WTC11 (cell line): ENCODE data around the gene UBAC2.

ENCODE experiments used
- ATF1 ChIP-seq: sonication (generic); formaldehyde crosslinking; IDR thresholded peaks from 2 replicates; pipeline ENCODE4 v1.8.1; 2023; ENCODE audit warnings: mild to moderate bottlenecking, moderate library complexity, missing genetic modification reagents
- GABPB1 ChIP-seq: sonication (generic); formaldehyde crosslinking; IDR thresholded peaks from 2 replicates; pipeline ENCODE4 v1.8.1; 2023; ENCODE audit warnings: mild to moderate bottlenecking, missing genetic modification reagents
- HMGA2 ChIP-seq: fragments of 250-450 bp; sonication (Bioruptor Pico); IDR thresholded peaks from 2 replicates; pipeline ENCODE4 v1.4.0; 2021; ENCODE audit warnings: mild to moderate bottlenecking, moderate library complexity
- NR1H2 ChIP-seq: sonication (generic); formaldehyde crosslinking; IDR thresholded peaks from 2 replicates; pipeline ENCODE4 v1.9.0; 2021; ENCODE audit warnings: mild to moderate bottlenecking, moderate library complexity, missing genetic modification reagents
- NR2C2 ChIP-seq: sonication (generic); formaldehyde crosslinking; IDR thresholded peaks from 2 replicates; pipeline ENCODE4 v1.8.0; 2022; ENCODE audit warnings: mild to moderate bottlenecking, missing genetic modification reagents
- TCF7 ChIP-seq: sonication (generic); formaldehyde crosslinking; IDR thresholded peaks from 2 replicates; pipeline ENCODE4 v1.8.0; 2022; ENCODE audit warnings: mild to moderate bottlenecking, low read depth, missing genetic modification reagents, moderate library complexity
- ZNF423 ChIP-seq: fragments of 250-450 bp; sonication (Bioruptor Pico); IDR thresholded peaks from 2 replicates; pipeline ENCODE4 v2.1.2; 2022; ENCODE audit warnings: mild to moderate bottlenecking, moderate library complexity
- TF ChIP-seq, protein P1 (sequence below): sonication (generic); formaldehyde crosslinking; IDR thresholded peaks from 2 replicates; pipeline ENCODE4 v1.8.1; 2023; ENCODE audit warnings: mild to moderate bottlenecking, missing genetic modification reagents, borderline replicate concordance
- TF ChIP-seq, protein P2 (sequence below): fragments of 200-600 bp; IDR thresholded peaks from 2 replicates; pipeline ENCODE4 v1.8.0; 2022; ENCODE audit warnings: antibody characterized with exemption
- TF ChIP-seq, protein P3 (sequence below): sonication (generic); formaldehyde crosslinking; conservative IDR thresholded peaks from 2 replicates; pipeline ENCODE4 v1.8.1; 2022; ENCODE audit warnings: mild to moderate bottlenecking, missing genetic modification reagents
- TF ChIP-seq, protein P4 (sequence below): sonication (generic); formaldehyde crosslinking; IDR thresholded peaks from 2 replicates; pipeline ENCODE4 v1.8.0; 2023; ENCODE audit warnings: missing genetic modification reagents
- TF ChIP-seq, protein P5 (sequence below): sonication (generic); formaldehyde crosslinking; IDR thresholded peaks from 2 replicates; pipeline ENCODE4 v1.8.0; 2022; ENCODE audit warnings: mild to moderate bottlenecking, missing genetic modification reagents

DNA sequence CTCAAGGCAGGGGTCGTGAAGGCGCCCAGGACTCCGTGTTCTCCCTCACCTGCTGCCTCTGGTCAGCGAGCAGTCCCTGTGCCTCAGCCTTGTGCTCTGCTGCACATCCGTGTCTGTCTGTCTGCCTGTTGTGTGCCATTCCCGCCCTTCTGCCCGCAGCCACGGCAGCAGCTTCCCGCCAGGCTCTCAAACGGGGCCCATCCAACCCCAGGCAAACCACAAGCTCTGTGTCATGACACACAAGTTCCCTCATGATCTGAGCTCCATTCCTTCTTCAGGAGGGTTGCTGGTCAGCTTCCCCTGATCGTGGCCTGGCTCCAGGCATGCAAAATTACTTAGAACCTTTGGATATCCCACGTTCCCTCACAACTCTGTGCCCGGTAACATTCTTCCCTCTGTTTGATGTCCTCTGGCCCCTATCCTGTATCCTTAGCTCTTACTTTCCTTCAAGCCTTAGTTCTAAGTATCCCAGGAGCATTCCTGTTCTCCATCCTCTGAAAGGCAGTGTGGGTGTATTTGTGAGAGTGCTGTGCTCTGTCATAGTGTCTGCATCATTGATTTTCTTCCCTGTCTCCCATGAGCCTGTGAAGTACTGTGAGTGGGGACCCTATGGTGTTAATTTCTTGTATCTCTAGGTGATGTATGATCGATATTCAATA, 103.3 kb downstream of the UBAC2 start:
- TF ChIP-seq NR2C2 (CRISPR knock-in tag) (no peak), HMGA2 (CRISPR knock-in tag) (no peak), ATF1 (CRISPR knock-in tag) (no peak), ZNF423 (CRISPR knock-in tag) (no peak), TCF7 (CRISPR knock-in tag) (no peak), NR1H2 (no peak), GABPB1 (CRISPR knock-in tag) (no peak)
- TF ChIP-seq, protein P1, sequence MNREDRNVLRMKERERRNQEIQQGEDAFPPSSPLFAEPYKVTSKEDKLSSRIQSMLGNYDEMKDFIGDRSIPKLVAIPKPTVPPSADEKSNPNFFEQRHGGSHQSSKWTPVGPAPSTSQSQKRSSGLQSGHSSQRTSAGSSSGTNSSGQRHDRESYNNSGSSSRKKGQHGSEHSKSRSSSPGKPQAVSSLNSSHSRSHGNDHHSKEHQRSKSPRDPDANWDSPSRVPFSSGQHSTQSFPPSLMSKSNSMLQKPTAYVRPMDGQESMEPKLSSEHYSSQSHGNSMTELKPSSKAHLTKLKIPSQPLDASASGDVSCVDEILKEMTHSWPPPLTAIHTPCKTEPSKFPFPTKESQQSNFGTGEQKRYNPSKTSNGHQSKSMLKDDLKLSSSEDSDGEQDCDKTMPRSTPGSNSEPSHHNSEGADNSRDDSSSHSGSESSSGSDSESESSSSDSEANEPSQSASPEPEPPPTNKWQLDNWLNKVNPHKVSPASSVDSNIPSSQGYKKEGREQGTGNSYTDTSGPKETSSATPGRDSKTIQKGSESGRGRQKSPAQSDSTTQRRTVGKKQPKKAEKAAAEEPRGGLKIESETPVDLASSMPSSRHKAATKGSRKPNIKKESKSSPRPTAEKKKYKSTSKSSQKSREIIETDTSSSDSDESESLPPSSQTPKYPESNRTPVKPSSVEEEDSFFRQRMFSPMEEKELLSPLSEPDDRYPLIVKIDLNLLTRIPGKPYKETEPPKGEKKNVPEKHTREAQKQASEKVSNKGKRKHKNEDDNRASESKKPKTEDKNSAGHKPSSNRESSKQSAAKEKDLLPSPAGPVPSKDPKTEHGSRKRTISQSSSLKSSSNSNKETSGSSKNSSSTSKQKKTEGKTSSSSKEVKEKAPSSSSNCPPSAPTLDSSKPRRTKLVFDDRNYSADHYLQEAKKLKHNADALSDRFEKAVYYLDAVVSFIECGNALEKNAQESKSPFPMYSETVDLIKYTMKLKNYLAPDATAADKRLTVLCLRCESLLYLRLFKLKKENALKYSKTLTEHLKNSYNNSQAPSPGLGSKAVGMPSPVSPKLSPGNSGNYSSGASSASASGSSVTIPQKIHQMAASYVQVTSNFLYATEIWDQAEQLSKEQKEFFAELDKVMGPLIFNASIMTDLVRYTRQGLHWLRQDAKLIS (CRISPR knock-in tag), result no peak
- TF ChIP-seq, protein P2, sequence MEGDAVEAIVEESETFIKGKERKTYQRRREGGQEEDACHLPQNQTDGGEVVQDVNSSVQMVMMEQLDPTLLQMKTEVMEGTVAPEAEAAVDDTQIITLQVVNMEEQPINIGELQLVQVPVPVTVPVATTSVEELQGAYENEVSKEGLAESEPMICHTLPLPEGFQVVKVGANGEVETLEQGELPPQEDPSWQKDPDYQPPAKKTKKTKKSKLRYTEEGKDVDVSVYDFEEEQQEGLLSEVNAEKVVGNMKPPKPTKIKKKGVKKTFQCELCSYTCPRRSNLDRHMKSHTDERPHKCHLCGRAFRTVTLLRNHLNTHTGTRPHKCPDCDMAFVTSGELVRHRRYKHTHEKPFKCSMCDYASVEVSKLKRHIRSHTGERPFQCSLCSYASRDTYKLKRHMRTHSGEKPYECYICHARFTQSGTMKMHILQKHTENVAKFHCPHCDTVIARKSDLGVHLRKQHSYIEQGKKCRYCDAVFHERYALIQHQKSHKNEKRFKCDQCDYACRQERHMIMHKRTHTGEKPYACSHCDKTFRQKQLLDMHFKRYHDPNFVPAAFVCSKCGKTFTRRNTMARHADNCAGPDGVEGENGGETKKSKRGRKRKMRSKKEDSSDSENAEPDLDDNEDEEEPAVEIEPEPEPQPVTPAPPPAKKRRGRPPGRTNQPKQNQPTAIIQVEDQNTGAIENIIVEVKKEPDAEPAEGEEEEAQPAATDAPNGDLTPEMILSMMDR, result no peak
- TF ChIP-seq, protein P3, sequence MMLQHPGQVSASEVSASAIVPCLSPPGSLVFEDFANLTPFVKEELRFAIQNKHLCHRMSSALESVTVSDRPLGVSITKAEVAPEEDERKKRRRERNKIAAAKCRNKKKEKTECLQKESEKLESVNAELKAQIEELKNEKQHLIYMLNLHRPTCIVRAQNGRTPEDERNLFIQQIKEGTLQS (CRISPR knock-in tag), result no peak
- TF ChIP-seq, protein P4, sequence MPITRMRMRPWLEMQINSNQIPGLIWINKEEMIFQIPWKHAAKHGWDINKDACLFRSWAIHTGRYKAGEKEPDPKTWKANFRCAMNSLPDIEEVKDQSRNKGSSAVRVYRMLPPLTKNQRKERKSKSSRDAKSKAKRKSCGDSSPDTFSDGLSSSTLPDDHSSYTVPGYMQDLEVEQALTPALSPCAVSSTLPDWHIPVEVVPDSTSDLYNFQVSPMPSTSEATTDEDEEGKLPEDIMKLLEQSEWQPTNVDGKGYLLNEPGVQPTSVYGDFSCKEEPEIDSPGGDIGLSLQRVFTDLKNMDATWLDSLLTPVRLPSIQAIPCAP, result no peak
- TF ChIP-seq, protein P5, sequence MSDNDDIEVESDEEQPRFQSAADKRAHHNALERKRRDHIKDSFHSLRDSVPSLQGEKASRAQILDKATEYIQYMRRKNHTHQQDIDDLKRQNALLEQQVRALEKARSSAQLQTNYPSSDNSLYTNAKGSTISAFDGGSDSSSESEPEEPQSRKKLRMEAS (CRISPR knock-in tag), result no peak
